A172 (cell line): ENCODE data around the gene TTC28. TPM values are rescaled to one million over a fixed set of nuclear protein-coding genes. Genes with fewer than 3 reads are reported as not detected.

Experiments used
- DNase-seq: peaks from one replicate; pipeline ENCODE4 v3.0.0-alpha.2; 2015; ENCODE audit warnings: low spot score
- total RNA-seq: library from RNA; depleted of rRNA; stranded (reverse); fragments of >200 nt; shearing (Covaris generic); gene quantifications from 2 replicates; pipeline ENCODE4 v1.2.3, GENCODE V29; 2014

The TTC28 gene
- total RNA-seq, 1 experiment from 2014 or later: 0.45 TPM

DNA sequence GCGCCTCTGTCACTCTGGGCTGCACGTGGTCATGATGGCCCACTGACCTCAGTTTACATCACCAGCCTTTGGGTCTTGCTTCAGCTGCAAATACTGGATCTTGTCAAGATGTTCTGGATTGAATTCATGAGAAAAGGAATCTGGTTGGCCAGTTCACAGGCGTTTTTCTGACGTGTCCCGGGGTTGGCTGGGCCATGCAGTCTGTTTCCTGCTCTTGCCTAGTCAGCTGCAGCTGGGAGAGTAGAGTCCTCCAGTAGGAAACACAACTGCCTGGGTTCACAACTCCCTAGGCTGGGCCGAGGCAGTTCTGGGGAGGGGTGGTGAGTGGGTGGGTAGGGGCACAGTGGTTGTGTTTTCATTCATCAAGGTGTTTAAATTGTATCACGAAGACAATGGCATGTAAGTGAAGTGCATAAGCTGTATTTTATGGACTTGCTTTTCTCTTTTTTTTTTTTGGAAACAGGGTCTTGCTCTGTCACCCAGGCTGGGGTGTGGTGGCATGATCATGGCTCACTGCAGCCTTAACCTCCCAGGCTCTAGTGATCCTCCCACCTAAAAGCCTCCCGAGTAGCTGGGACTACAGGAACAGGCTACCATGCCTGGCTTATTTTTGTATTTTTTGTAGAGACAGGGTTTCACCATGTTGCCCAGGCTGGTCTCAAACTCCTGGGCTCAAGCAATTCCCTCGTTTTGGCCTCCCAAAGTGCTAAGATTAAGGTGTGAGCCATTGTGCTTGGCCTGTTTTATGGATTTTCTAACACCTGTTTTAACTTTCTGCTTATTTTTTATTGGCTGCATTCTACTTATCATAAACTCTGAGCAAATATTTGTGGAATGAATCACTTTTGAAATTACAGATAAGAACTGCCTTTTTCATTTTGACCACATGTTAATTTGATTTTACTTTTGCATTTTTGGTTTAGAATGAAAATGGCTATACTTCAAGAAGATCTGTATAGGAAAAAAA, 706.6 kb downstream of the TTC28 start:
- DNase-seq: peak; percentile 23

DNA sequence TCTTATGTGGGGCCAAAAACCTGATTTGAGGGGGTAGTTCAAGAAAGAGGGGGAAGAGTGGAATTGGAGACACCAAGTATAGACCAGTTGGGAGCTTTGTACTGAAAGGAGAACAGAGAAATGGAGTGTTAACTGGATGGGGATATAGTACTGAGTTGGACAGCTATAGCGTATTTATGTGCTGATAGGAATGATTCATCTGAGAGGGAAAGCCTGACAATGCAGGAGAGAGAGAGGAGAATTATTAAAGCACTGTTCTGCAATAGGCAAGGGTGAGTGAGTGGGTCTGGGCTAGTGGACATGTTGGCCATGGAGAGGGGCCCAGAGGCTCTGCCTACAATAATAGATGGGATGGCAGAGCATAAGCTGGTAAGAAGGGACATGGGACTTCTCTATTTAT, 707.7 kb downstream of the TTC28 start:
- no peak for DNase-seq

DNA sequence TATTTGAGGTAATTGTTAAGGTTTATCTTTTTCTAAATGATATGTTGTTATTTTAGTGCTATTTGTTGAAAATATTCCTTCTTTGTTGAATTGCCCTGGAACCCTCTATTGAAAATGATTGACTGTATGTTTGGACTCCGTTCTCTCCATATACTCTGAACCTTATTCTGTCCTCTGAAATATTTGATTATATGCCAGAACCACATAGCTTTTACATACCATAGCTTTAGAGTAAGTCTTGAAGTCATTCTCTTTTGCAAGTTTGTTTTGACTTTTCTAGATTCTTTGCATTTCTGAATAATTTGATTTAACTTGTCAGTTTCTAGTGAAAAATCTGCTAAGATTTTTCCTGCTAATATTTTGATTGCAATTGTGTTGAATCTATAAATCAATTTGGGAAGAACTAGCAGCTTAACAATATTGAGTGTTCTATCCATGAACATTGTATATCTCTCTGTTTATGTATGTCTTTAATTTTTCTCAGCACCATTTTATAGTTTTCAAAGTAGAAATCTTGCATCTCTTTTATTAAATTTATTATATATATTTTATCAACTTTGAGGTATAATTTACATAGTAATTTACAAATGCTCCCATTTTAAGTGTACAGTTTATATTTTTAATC, 708.9 kb downstream of the TTC28 start:
- no peak for DNase-seq

DNA sequence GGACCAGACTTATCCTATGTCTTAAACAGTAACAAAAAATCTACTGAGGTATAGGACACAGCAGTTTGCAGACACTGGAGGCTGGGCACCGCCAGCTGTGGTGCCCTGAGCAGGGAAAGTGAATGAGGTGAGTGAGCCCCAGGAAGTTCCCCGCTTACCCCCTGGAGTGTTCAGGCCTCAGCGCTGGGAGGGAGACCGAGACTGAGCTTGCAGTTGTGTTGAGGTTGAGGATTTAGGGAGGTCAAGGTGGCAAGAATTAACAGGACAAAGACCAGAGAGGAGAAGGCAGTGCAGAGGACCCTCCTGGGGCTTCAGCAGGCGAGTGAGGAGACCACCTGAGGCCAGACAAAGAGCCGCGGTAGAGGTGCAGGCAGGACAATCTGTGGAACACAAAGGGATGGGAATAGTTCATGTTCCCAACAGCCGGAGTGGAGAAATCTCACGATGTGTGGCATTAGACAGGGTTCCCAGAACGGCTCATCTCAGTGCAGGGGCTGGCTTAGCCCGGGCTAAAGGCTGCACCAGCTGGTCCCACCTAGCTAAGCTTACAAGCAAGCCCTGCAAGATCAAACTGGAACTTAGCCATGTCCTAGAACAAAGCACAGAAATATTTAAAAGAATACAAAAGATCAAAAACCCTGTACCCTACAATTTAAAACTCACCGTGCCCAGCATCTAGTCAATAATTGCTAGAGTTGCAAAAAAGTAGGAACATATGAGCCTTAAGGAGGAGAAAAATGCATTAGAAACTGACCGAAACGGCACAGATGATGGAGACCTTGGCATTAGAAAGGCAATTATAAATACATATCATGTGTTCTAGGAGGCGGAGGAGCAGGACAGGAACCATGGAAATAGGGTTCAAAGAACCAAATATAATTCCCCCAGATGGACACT, 713.2 kb downstream of the TTC28 start:
- no peak for DNase-seq

DNA sequence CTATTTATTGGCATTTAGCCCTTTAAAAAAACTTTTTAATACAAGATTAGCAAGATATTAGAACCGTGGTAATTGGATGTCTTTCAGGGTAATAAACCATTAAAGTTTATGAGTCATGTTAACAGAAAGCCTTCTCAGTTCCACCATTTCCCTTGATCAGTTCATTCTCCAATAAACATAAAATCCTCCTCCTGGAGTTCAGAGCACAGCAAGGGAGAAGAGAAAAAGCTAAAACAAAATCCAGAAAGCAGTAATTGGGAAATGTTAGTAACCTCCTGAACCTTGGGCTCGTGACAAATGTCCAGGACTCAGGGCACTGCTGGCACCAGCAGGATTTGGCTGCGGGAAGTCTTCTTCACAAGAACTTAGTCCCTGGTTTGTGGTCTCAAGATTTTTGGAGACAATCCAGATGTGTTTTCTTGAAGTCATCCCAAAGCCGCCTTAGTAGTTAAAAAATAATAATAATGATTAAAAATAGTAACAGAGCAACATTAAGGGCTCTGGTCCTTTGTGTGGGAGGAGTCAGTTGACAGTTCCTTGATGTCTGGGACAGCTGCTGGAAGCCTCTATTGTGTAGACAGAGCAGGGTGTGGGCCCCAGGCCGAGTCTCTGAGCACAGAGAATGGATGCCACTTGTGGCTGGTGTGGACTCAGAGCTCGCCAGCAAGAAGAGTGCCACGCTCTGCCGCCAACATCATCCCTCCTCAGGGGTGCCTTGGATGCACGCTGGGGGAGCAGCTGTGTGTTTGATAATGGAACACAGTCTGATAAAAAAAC, 717.2 kb downstream of the TTC28 start:
- DNase-seq: no peak

DNA sequence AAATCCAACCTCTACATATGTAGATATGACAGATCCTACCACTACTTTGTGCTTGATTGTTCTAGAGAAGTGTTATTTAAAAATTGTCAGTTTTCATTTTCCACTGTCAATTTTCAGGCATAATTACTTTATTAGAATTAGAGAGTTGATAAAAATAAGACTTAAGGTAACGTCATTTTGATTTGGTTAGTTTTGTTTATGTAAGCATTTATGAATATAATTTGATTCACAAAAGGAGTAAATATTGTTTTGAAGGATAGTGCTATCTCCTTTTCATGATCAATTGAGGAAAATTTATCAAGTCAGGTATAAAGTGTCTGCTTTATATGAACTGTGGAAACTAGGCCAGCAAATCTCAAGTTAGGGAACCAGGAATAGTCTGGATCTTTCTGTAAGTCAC, 718.0 kb downstream of the TTC28 start:
- DNase-seq: no peak

DNA sequence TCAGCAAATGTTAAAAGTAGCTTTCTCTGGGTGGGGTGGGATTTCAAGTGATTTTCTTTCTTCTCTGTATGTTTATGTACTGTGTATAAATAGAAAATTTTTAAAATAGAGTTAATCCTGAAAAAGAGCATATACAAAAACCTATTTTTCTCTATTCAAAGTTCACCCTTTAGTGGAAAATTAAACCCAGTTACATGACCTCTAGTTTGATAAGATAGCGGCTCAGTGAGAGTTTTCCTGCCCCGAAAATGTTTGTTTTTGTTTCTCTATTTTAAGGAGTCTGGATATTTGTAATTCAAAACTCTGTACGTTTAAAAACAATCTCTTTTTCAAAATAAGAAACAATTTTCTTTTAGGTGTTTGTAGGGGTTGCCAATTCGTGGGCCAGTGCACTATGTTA, 718.5 kb downstream of the TTC28 start:
- DNase-seq: no peak

DNA sequence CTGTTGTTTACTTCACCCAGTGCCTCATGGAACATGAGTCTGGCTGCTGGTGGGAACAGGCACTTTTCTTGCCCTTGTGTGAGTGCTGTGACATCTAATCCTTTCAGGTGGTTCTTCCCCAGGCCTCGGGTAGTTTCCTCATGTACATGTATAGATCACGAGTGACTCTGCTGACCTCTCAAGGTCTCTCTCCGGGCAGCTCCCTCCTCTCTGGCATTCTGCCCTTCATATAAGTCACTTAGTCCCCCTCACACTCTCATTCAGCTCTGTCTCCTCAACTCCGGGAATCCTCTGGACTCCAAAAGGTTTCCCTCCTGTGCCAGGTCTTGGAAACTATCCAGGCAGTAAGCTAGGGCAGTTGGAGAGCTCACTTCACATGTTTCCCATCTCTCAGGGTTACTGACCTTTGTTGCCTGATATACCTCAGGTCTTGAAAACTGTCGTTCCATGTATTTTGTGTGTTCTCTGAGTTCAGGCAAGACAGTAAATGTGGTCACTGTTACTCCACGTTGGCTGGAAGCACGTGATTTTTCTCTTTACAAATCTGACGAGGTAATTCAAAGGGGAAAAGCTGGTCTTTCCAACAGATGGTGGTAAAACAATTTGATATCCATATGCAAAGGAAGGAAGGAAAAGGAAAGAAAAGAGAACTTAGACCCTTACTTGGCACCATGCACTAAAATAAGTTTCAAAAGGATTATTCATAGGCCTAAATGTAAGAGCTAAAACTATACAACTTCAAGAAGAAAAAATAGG, 720.1 kb downstream of the TTC28 start:
- no peak for DNase-seq

DNA sequence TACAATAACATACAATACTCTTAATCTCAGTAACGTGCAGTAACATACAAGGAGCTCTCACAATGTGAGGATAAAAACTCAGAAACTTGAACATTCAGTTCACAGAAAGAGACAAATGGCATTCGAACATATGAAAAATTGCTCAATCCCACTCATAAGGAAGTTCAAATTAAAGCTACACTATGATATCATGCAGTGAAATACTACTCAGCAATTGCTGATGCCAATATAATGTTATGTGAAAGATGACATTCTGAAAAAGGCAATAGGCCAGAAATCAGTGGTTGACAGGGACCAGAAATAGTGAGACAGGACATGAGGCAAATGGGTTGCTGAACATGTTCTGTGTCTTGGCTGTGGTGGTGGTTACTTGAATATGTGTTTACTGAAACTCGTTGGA, 726.9 kb downstream of the TTC28 start:
- no peak for DNase-seq

DNA sequence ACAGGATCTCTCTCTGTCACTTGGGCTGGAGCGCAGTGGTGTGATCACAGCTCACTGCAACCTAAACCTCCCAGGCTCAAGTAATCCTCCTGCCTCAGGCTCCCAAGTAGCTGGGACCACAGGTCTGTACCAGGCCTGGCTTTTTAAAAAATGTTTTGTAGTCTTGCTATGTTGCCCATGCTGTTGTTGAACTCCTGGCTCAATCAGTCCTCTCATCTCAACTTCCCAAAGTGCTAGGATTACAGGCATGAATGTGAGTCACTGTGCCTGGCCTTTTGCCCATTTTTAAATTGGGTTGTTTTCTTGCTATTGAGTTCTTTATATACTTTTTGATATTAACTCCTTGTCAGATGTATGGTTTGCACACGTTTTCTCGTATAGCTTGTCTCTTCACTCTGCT, 727.5 kb downstream of the TTC28 start:
- peak; percentile 21 for DNase-seq

DNA sequence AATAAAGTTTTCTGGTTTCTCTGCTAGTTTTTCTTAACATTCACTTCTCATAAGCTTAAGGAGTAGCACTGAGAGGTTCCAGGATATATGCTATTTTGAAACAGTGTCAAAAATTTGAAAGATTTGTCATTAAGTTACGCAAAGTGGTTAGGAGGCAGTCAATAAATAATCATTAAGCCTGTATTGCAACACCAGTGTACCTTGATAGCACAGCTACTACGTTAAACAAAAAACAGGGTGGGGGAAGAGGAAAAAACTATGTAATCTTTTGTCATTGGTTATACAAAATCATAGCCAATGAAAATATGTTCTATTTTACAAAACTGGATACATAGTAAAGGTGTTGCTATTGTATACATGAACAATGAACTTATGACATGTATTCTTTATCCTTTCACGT, 730.2 kb downstream of the TTC28 start:
- DNase-seq: no peak

DNA sequence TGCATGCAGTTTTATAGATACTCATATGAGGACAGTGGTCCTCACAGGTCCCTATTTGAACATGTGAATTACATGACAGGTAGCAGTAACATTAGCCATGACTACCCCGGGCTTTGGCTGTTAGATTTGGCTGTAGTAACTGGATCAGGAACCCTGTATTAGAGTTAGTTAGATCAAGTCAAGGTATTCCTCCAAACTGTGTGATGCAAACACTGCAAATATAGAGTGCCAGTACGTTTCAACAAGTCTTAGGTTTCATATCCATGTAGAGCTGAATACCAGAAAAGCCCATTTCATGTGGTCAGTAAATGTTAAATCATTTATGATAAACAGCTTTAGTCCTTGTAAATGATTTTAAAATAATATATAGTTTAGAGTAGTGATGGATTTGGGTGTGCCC, 731.1 kb downstream of the TTC28 start:
- no peak for DNase-seq

DNA sequence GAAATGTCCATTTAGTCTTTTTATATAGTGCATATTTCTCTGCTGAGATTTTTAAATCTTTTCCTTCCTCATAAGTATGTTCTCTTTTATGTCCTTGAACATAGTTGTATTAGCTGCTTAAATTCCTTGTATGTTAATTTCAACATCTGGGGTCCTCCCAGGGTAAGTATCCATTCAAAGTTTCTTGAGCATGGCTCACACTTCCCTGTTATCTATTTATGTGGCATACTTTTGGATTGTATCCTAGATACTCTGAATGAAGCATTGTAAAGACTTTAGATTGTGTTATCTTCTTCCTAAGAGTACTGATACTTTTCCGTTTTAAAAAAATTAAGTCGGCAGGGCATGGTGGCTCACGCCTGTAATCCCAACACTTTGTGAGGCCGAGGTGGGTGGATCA, 732.2 kb downstream of the TTC28 start:
- no peak for DNase-seq

DNA sequence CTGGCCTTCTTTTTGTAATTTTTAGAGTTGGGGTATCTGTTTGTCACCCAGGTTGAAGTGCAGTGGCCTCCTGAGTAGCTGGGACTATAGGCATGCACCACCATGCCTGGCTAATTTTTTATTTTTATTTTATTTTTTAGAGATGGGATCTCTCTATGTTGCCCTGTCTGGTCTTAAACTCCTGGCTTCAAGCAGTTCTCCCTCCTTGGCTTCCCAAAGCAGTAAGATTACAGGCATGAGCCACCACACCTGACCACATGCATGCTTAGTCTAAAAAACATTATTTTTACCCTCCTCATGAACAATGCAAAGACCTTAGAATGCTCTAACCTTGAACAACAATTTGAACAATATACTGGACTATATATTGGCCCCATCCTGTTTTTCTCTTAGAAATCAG, 738.5 kb downstream of the TTC28 start:
- DNase-seq: no peak

DNA sequence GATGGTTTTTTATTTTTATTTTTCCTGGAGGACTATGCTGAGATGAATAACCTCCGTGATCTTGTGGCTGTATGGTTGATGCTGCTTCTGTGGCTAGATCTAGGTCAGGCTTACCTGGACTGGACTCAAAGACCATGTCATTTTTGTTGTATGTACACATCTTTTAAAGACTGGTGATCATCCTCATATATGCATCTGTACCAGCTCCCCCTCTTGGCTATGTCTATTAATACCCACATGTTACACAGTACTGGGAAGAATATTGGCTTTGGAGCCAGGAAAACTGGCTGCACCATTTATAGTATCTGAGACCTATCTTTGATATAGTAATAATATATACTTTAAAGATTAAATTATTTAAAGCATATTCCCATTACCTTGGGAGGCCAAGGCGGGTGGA, 742.2 kb downstream of the TTC28 start:
- no peak for DNase-seq

DNA sequence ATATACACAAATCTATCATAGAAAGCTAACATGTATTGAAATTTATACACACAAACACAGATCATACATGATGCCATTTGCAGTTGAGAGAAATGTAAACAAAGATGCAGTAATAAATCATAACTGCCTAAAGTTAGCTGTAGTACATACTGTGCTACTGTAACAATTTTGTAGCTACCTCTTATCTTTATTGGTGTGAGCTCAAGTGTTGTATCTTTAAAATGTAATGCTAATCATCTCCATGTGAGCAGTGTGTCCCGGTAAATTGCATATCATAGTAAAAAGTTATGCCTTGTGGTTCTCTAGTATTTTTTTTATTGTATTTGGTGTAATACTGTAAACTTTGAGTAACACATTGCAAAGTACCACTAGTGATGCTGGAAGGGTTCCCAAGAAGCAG, 743.7 kb downstream of the TTC28 start:
- no peak for DNase-seq

DNA sequence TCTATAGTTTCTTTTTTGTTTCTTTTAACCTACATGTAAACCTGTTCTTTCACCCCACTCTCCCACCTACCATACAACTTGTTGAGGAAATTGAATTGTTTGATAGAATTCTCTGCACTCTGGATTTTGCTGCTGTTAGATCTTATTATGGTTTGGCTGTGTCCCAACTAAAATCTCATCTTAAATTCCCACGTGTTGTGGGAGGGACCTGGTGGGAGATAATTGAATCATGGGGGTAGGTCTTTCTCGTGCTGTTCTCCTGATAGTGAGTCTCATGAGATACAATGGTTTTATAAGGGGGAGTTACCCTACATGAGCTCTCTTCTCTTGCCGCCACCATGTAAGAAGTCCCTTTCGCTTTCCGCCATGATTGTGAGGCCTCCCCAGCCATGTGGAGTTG, 745.6 kb downstream of the TTC28 start:
- no peak for DNase-seq

DNA sequence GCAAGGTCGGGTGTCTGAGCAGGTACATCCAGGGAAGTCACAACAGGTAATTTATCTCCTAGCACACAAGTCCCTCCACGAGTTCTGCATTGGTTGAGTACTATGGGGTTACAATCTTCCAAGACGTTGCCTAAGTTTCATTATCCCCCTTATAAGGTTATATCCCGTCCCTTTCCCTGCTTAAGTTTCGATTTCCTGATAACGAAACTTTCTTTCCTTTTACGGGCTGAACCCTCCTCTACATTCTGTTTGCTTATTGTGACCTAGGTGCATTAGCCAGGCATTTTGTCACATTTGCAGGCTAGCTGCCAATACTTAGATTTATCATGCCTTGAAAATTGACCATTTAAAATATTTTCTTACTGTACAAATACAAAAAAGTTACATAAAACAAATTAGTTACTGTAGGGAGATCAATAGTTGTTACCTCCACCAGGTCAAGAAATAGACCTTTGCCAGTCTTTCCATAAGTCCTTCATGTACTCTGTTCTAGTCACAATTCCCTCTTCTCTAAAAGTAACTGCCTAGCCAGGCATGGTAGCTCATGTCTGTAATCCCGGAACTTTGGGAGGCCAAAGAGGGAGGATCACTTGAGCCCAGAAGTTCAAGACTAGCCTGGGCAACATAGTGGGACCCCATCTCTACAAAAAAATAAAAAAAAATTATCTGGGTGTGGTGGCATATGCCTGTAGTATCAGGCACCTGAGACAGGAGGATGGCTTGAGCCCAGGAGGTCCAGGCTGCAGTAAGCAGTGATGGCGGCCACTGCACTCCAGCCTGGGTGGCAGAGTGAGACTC, 746.3 kb downstream of the TTC28 start:
- DNase-seq: no peak

DNA sequence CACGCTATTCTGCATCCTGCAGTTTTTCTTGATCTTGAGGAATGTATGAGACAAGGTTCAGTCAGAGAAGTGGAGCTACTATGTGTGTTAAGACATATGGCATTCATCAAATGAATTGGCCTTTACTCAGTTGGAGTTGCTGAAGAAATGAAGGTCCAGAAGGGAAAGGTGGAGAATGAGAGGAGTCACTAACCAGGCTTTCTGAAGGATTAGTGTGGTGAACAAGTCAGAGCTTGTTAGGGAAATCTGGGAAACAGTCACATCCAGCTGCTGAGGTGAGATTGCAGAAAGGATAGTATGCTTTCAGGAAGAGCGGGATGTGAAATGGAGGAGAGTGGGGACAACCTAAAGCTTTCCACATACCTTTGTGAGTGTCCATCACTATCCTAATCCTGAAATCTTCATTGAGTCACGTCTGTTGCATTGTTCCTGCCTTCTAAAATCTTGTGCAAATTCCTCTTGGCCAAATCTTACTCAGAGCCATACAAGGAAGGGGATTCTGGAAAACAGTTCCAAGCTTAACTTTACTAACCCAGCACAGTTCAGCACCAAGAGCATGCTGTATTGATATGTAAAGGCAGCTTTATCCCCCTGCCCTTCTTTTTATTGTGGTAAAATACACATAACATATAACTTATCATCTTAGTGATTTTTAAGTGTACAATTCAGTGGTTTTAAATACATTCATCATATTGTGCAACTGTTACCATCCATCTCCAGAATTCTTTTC, 749.1 kb downstream of the TTC28 start:
- DNase-seq: no peak
